Esophagus squamous epithelium (tissue), 4 donors: ENCODE results near the gene FBLN5.

ENCODE experiments used
- CTCF ChIP-seq, 6 experiments: fragments of 450-650 bp in 4 of 6; fragments of 200-600 bp in 2 of 6; sonication (generic) in 2 of 6; IDR thresholded peaks; one replicate each; pipeline ENCODE4 v1.5.1; 2016 to 2019; ENCODE audit warnings: antibody characterized with exemption in 6 of 6, mild to moderate bottlenecking in 4 of 6, moderate library complexity in 4 of 6
- POLR2A ChIP-seq, 4 donors: fragments of 450-650 bp; IDR thresholded peaks; one replicate each; pipeline ENCODE4 v1.6.1; 2017; ENCODE audit warnings: antibody characterized with exemption in 4 of 4, mild to moderate bottlenecking in 4 of 4, moderate library complexity in 3 of 4

- TF ChIP-seq CTCF (IDR thresholded peaks at IDR 0.05), result no peak
- TF ChIP-seq POLR2A (IDR thresholded peaks at IDR 0.05), result no peak
These were observed 23.8 kb upstream of the FBLN5 start for GRCh38 chr14:91971188-91971778.
